Measurements from ENCODE around the gene RNF14.
A peak's percentile ranks its signal among the peaks of the same experiment; 100 is the strongest.
"Not testable (repeated sequence)": the region's sequence is repeated elsewhere in the genome, so short reads cannot be mapped to it uniquely, and the experiment has no call there.

The RNF14 gene, protein sequence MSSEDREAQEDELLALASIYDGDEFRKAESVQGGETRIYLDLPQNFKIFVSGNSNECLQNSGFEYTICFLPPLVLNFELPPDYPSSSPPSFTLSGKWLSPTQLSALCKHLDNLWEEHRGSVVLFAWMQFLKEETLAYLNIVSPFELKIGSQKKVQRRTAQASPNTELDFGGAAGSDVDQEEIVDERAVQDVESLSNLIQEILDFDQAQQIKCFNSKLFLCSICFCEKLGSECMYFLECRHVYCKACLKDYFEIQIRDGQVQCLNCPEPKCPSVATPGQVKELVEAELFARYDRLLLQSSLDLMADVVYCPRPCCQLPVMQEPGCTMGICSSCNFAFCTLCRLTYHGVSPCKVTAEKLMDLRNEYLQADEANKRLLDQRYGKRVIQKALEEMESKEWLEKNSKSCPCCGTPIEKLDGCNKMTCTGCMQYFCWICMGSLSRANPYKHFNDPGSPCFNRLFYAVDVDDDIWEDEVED

DNA sequence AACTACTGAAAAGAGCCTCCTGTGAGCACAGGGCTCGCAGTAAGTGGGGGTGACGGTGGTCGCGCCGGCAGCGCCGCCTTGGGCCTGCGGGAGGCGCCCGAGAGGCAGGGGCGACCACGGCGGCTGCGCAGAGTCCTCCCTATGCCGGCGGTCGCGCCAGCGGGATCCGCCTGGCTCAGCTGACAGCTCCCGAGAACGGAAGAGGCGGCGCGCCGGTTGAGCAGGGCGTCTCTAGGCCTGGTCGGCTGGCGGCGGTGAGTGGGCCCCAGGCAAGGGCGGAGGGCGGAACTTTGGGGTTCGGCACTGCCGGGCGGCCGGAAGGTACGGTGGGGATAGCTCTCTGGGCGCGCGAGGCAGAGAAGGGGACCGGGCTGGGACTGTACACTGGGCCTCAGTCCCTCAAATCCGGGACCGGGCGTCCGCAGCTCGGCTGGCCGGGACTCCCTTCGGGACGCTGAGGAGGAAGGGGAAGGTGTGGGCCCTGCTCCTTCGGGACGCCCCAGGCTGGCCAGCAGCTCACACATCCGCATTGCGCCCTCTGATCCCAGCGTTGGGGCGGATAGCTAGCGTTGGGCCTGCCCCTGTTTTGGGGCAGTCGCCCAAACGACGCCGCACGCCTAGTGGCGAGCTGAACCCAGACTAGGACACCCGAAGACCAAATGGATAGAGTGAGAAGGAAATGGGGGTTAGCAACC, at the start of gene RNF14:
Gene RNF14, plus strand, starts transcription at position 192 of the 695 bp plus-strand sequence. CDS start 4,484 bp downstream, outside the sequence.
- peak; percentile 97 for DNase-seq

DNA sequence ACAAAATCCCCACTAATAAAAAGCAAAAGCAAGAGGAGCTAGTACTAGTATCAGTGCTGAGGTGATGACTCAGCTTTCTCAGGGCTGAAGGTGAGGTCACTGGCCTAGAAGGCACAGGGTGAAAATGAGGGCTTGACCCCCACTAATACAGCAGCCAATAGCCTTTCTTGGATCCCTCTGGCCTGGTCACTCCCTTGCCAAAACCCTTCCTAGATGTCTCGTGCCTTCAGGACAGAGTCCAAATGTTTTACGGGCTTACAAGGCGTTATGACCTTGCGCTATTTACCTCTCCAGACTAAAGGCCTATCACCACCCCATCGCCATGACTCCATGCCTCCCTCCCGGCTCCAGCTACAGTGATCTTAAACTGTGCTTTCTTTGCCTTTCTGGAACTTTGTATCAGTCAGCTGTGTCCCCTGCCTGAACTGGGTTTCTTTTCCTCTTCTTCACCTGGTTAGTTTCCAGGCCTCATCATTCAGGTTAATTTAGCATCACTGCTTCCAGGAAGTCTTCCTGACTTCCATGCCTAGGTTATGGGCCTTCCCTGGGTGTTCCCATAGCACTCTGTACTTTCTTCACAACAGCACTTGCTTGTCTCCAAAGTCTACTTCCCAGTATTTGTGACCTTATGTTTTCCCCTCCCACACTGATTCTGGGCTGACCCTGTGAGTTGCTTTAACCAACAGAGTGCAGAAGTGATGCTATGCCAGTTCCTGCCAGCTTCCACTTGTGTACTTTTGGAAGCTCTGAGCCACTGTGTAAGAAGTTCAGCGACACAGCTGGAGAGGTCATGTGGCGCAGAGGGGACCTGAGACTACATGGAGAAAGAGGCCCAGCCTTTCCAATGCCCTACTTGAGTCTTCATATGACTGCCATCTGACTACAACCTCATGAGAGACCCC, 49.4 kb upstream of the RNF14 start:
- DNase-seq = no peak

DNA sequence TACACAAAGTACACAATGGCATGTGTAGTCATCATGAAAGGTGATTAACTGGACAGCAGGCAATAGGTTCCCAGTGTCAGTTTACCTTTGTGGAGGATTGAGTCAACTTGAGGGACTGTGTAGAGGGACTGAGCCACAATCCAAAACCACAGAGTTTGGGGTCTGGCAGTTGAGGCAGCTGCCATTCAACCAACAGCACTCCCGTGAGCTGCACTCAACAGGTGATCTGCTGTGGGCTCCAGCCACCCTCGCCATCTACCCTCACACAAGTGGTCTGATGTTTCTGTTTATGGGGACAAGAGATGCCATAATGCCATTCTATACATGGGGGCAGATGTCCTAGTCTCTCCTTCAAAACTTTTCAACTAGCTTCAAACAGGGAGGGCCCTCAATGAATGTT, 48.1 kb upstream of the RNF14 start:
- no peak for DNase-seq

- not testable (repeated sequence) for DNase-seq
Observed at GRCh38 chr5:141922827-141923447, 46.0 kb upstream of the RNF14 start.

- DNase-seq = peak; percentile 97
Observed at GRCh38 chr5:141923448-141924313, 45.2 kb upstream of the RNF14 start, which contains the start of gene DELE1. TSS of gene DELE1 (plus strand) at chr5:141923871. CDS start at chr5:141923942, 71 bp downstream.

- no peak for DNase-seq
Observed at GRCh38 chr5:141926434-141926833, 42.5 kb upstream of the RNF14 start.

GRCh38 chr5:141928051-141928450, 40.9 kb upstream of the RNF14 start:
- no peak for DNase-seq

- no peak for DNase-seq
Observed at GRCh38 chr5:141929398-141930058, 39.4 kb upstream of the RNF14 start.

GRCh38 chr5:141931694-141932093, 37.2 kb upstream of the RNF14 start:
- no peak for DNase-seq

DNA sequence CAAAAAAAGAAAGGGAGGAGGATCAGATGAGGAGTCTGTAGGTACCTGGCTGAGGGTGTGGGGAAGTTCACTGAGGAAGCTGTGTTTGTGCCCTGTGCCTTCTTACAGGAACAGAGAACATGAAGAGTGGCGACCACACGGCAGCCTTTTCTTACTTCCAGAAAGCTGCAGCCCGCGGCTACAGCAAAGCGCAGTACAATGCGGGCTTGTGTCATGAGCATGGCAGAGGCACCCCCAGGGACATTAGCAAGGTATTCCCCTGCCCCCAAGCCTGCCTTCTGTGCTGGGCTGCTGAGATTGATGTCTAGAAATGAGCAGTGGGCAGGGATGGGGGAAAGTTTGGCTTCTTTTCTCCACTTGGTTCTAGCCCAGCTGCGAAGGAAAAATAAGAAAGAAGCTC, 35.8 kb upstream of the RNF14 start:
- no peak for DNase-seq

DNA sequence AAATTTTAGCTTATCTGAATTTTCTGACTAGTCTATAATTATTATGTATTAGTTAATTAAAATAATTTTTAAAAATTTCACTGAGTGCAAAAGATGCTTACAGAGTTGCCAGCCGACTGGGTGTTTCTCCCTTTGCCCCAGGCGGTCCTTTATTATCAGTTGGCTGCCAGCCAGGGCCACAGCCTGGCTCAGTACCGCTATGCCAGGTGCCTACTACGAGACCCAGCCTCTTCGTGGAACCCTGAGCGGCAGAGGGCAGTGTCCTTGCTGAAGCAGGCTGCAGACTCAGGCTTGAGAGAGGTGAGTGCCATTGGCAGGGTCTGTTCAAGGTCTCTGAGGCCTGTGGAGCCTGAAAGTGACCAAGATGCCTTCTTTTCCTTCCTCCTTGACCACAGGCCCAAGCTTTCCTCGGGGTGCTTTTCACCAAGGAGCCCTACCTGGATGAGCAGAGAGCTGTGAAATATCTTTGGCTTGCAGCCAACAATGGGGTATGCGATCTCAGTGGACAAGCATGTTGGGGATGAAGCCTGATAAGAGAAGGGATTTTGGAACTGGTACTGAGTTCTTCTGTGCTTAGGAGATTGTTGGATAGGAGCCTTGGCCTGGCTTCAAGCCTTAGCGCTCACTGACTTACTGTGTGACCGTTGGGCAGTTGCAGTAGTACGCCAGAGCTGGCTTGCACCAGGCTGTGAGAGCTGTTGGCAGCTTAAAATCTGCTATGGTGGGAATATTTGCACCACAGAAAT, 34.6 kb upstream of the RNF14 start:
- DNase-seq = no peak

- no peak for DNase-seq
Observed at GRCh38 chr5:141935538-141935937, 33.4 kb upstream of the RNF14 start.

DNA sequence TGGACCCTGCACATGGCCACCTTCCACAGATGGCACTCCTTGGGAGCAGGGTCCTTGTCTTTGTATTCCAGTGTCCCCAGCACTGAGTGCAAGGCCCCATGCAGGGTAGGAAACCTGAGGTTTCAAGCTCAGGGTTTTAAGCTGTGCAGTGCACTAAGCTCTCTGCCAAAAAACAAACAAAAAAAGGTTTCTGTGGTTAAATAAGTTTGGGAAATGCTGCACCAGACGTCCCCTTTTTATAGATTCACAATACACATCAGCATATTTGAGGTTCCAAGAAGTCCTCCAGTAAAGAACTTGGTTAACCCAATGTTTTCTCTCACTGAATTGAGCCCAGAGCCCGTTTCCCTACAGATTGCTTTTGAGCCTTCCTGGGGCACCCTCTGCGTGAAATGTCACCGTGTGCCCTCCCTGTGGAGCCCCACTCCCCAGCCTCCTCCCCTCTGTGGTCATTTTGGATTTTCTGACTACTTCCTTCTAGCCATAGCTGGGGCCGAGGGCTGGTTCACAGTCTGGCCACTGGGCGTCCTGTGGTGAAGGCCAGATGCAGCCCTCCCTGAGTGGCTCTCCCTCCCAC, 28.1 kb upstream of the RNF14 start:
- peak; percentile 46 for DNase-seq

DNA sequence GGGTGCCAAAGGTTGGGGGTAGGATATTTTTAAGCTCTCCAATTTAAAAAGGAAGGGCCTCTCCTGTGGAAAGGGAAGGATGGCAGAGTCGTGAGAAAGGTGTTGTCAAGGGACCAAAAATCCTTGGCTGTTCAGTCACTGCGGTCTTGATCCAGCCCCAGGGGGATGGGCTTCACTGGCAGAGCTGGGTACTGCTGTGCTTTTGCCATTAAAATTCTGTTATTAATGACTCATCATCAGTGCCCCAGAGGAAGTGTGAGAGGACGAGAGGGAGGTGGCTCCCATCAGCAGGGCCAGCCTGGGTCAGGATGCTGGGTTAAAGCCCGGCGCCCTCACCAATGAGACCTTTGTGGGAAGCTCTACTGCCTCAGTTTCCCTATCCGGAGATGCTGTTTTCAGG, 27.6 kb upstream of the RNF14 start:
- no peak for DNase-seq

GRCh38 chr5:141941779-141942178, 27.1 kb upstream of the RNF14 start:
- no peak for DNase-seq

DNA sequence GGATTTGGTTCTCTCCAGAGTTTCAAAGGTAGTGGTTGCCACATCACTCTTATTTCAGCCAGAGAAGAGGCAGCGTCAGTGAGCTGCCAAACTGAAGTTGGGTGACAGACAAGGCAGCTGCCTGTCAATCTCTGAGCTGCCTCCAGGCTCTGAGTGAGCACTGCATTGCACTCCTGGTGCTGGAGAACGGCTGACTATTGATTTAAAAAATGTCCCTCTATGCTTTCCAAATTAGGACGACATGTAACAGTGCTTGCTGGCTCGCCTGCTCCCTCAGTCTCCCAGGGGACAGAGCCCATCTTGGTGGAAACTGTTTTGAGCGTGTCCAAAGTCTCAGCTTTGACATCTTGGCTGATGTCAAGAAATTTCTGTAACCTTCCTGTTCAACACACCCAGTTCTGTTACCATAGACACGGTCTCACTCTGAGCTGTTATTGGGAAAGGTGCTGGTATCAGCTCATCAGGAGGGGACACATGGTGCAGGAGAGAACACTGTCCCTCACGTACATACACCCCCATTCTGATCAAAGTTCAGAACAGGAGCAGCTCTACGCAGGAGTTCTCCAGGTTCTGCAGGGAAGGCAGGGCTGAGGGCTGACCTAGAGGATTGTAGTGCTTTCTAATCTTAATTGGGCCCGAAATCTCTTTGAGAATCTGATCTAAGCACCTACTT, 26.6 kb upstream of the RNF14 start:
- no peak for DNase-seq

GRCh38 chr5:141944076-141944475, 24.8 kb upstream of the RNF14 start:
- DNase-seq = no peak

- DNase-seq = peak; percentile 49
Observed at GRCh38 chr5:141945511-141946051, 23.3 kb upstream of the RNF14 start.

DNA sequence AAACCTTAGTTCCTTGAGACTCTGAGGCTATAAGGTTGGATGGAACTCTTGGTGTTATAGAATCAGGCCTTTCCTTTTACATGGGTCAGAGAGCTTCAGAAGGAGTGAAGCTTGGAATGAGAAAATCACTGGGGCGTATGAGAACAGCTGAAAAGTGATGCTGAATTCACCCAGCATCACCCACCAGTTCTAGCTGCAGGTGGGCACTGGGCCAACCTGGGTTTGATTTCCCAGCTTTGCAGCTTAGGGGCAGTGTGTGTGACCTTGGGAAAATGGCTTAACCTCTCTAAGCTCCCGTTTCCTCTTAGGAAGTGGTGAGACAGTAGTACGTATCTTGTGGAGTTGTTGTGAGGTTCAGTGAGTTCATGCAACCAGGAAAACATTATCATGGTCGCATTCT, 21.6 kb upstream of the RNF14 start:
- DNase-seq = no peak

Data from right hindlimb (tissue), 1 donor.